NB4 (cell line): ENCODE results near the gene PSTK.

ENCODE experiments used
- DNase-seq: peaks from one replicate; pipeline ENCODE4 v3.0.0; 2010; ENCODE audit warnings: low read depth
- H3K4me3 ChIP-seq: one replicate; pipeline ENCODE4 v1.5.1; 2011; ENCODE audit warnings: mild to moderate bottlenecking, low read depth, low read length, moderate library complexity
- MYC ChIP-seq: IDR thresholded peaks from 2 replicates; pipeline ENCODE4 v1.6.1; 2011; ENCODE audit warnings: low read depth, low read length
- POLR2A ChIP-seq: IDR thresholded peaks from 2 replicates; pipeline ENCODE4 v1.6.1; 2011; ENCODE audit warnings: mild to moderate bottlenecking; ENCODE audit not compliant: insufficient read length; ENCODE audit errors: extremely low read depth
- TF ChIP-seq, protein P1 (sequence below): IDR thresholded peaks from 2 replicates; pipeline ENCODE4 v1.6.1; 2011; ENCODE audit warnings: low read depth, low read length
- TF ChIP-seq, protein P2 (sequence below): IDR thresholded peaks from one replicate; pipeline ENCODE4 v1.5.1; 2012; ENCODE audit warnings: low read depth, low read length

PSTK gene

DNA sequence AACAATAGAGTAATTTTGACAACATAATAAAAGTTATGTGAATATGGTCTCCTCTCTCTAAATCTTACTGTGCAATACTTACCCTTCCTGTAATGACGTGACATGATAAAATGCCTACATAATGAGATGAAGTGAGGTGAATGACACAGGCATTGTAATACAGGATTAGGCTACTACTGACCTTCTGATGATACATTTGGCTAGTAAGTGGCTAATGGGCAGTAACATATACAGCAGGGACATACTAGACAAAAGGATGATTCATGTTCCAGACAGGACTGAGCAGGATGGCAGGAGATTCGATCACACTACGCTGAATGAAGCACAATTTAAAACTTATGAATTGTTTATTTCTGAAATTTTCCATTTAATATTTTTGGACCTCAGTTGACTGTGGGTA is 30.9 kb upstream of the PSTK start:
- TF ChIP-seq MYC: no peak
- TF ChIP-seq, protein P1, sequence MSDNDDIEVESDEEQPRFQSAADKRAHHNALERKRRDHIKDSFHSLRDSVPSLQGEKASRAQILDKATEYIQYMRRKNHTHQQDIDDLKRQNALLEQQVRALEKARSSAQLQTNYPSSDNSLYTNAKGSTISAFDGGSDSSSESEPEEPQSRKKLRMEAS: no peak
- TF ChIP-seq, protein P2, sequence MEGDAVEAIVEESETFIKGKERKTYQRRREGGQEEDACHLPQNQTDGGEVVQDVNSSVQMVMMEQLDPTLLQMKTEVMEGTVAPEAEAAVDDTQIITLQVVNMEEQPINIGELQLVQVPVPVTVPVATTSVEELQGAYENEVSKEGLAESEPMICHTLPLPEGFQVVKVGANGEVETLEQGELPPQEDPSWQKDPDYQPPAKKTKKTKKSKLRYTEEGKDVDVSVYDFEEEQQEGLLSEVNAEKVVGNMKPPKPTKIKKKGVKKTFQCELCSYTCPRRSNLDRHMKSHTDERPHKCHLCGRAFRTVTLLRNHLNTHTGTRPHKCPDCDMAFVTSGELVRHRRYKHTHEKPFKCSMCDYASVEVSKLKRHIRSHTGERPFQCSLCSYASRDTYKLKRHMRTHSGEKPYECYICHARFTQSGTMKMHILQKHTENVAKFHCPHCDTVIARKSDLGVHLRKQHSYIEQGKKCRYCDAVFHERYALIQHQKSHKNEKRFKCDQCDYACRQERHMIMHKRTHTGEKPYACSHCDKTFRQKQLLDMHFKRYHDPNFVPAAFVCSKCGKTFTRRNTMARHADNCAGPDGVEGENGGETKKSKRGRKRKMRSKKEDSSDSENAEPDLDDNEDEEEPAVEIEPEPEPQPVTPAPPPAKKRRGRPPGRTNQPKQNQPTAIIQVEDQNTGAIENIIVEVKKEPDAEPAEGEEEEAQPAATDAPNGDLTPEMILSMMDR: no peak
- no peak for TF ChIP-seq POLR2A
- no peak for DNase-seq
- H3K4me3 ChIP-seq: no peak overlapping the region

DNA sequence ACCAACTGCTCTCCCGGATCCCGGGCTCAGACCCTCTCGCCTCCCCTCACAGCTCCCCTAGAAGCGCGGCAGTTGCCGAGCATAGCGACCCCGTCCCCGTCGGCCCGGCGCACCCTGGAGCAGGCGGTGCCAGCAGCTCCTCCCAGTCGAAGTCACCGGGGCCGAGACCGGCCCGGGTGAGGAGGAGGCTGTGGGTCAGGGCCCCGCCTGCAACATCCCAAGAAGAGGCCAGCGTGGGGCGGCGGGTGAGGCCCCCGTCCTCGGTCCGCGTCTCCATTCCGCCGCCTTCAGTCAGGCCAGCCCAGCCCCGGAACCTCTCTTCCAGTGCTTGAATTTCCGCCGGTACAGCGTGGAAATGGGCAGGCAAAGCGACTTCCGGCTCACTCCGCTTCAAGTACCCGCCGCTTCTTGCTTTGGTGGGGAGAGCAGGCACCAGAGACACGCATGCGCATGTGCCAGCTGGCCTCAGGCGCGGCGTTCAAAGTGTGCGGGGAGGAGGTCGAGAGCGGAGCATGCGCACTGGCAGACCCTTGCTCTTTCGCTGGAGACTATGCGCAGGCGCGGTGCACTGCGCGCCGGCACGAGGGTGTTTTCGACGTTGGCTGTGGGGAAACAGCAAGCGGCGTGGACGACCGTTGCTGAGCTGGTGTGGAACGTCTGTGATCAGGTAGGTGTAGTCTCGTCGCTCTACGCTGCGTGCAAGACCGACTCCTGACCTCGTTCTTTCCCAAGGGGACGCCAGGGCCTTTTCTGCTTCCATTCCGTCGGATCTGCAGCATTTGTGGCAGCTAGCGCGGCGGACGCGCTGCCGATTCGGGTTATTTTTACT is 26.1 kb upstream of the PSTK start, which contains the start of gene C10orf88:
Gene C10orf88 (minus strand): TSS at position 326 of the 829 bp plus-strand sequence. CDS start 49 bp downstream, at position 277.
- H3K4me3 ChIP-seq: peak within 1 kb of the TSS; percentile 88
- TF ChIP-seq, protein P2: no peak
- TF ChIP-seq, protein P1: peak; percentile 97
- TF ChIP-seq MYC (peak; percentile 78), POLR2A (peak; percentile 41)
- DNase-seq: peak; percentile 99

DNA sequence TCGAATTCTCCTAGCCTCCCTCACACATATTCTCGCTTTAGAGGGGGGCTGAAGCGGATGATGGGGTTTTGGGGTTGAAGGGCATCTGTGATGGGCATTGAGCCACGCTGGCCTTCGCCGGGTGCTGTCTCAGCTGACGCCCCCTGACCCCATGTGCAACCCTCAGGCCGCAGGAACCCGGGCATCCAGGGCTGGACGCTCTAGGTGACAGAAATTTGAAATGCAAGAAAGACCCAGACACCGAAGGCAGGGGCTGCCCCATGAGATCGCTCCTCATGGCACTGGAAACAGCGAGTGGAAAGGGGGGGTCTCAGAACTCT is 25.5 kb upstream of the PSTK start:
- H3K4me3 ChIP-seq: peak overlapping the region; percentile 88
- TF ChIP-seq, protein P2: no peak
- TF ChIP-seq POLR2A (no peak), MYC (no peak)
- TF ChIP-seq, protein P1: no peak
- DNase-seq: no peak

DNA sequence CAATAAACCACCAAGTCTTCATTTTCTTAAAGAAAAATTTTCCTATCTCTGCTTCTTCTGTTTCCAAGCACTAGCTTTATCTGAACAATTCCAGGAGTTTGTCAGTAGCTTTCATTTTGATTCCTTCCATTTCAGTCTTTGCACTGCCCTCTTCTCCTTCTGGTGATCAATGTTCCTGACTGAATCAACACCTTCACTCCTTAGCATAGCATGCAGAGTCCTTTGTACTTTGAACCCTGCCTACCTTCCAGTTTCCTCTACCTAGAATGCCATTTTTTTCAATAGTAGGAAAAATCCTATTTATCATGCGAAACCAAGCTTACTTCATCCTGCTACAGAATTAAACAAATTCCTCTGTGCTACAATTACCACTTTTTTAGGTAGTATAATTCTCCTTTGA is 24.3 kb upstream of the PSTK start:
- H3K4me3 ChIP-seq: no peak overlapping the region
- TF ChIP-seq MYC: no peak
- TF ChIP-seq, protein P1: no peak
- TF ChIP-seq, protein P2: no peak
- no peak for TF ChIP-seq POLR2A

DNA sequence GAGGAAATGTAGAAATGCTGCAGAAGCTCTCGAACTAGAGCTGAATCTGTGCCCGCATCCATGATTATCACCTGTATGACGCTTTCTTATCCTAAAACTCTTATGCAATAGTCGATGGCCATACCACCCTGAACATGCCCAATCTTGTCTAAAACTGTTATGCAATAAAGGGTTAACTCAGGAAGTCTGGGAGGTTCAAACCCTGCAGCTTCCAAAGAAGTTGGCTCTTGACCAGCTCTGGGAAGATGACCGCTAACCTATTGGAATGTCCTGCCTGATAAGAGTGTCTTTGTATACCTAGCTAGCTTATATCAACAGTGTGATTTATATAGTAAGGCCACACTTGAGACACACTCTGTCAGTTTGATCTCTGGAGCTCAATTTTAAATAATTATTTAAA is 22.7 kb upstream of the PSTK start:
- TF ChIP-seq, protein P1: no peak
- no peak for TF ChIP-seq MYC
- TF ChIP-seq, protein P2: no peak
- no peak for TF ChIP-seq POLR2A
- no peak for DNase-seq
- H3K4me3 ChIP-seq: no peak overlapping the region

More for the DNA sequence above, 24.3 kb upstream of the PSTK start:
- no peak for DNase-seq
